Activated CD4-positive, alpha-beta T cell treated with anti-CD3 and anti-CD28 coated beads, Interleukin-2, amount 10 ng/mL, durations not matched to agents 7 days and 5 days (primary cell): ENCODE data around the gene MVB12B. TPM values are rescaled to one million over a fixed set of nuclear protein-coding genes. Genes with fewer than 3 reads are reported as not detected.

Experiments
- CTCF ChIA-PET: fragments of 350-600 bp; sonication (Branson Sonifier 250); formaldehyde crosslinking; loops from one replicate; lab custom pipeline; 2021; ENCODE audit warnings: antibody characterized with exemption; lab: Charles Lee
- POLR2A ChIA-PET: fragments of 350-600 bp; sonication (Branson Sonifier 250); formaldehyde crosslinking; loops from one replicate; lab custom pipeline; 2021; ENCODE audit warnings: antibody characterized with exemption; lab: Charles Lee
- DNase-seq: peaks from one replicate; pipeline ENCODE4 v3.0.0-alpha.2; 2020
- H3K27ac Mint-ChIP-seq: one replicate; pipeline ENCODE4 v1.8.0; 2021; ENCODE audit warnings: mild to moderate bottlenecking, moderate library complexity, mixed read lengths
- H3K27me3 Mint-ChIP-seq: one replicate; pipeline ENCODE4 v1.8.0; 2021; ENCODE audit warnings: mixed read lengths
- H3K36me3 Mint-ChIP-seq: one replicate; pipeline ENCODE4 v1.8.0; 2021; ENCODE audit warnings: low read depth, mixed read lengths
- H3K4me1 Mint-ChIP-seq: one replicate; pipeline ENCODE4 v1.8.0; 2021; ENCODE audit warnings: mixed read lengths
- H3K4me3 Mint-ChIP-seq: one replicate; pipeline ENCODE4 v1.8.0; 2021; ENCODE audit warnings: mild to moderate bottlenecking, moderate library complexity, mixed read lengths
- H3K9me3 Mint-ChIP-seq: one replicate; pipeline ENCODE4 v1.8.0; 2021; ENCODE audit warnings: mixed read lengths
- total RNA-seq, 2 experiments: library from RNA; stranded (reverse); gene quantifications; one replicate each; pipeline ENCODE4 v1.2.3, GENCODE V29; 2021

The MVB12B gene
- total RNA-seq, 2 experiments from 2014 or later: 7.3 to 7.6 TPM

GRCh38 chr9:126497660-126498275 lies 171.1 kb downstream of the MVB12B start:
- no peak for DNase-seq
- POLR2A ChIA-PET: no interaction called here
- H3K4me1 Mint-ChIP-seq: peaks cover 7% of the 10 kb centered on the region
- peaks cover 11% of the 10 kb centered on the region for H3K27me3 Mint-ChIP-seq
- H3K36me3 Mint-ChIP-seq: no peaks in the 10 kb centered on the region
- H3K9me3 Mint-ChIP-seq: no peaks in the 10 kb centered on the region
- H3K4me3 Mint-ChIP-seq: no peak overlapping the region
- CTCF ChIA-PET: interaction anchor here (1.4 to 6.2 kb wide), 3 partner anchors 17 to 59 kb away, joined by 3 to 63 read pairs (median 6); no protein-coding TSS in a partner anchor
- H3K27ac Mint-ChIP-seq: no peak overlapping the region

GRCh38 chr9:126498331-126498730 lies 171.7 kb downstream of the MVB12B start:
- Mint-ChIP-seq H3K27me3 (peaks cover 11% of the 10 kb centered on the region), H3K4me1 (peaks cover 7% of the 10 kb centered on the region), H3K36me3 (no peaks in the 10 kb centered on the region), H3K4me3 (no peak overlapping the region), H3K9me3 (no peaks in the 10 kb centered on the region), H3K27ac (no peak overlapping the region)
- ChIA-PET POLR2A (no interaction called here), CTCF (interaction anchor here (1.3 to 6.2 kb wide), 5 partner anchors 16 to 58 kb away, joined by 3 to 63 read pairs (median 6); no protein-coding TSS in a partner anchor)
- DNase-seq: no peak

- peak overlapping the region; percentile 32 for H3K4me3 Mint-ChIP-seq
- no peak overlapping the region for H3K27ac Mint-ChIP-seq
- no peaks in the 10 kb centered on the region for H3K9me3 Mint-ChIP-seq
- peaks cover 11% of the 10 kb centered on the region for H3K27me3 Mint-ChIP-seq
- ChIA-PET POLR2A (no interaction called here), CTCF (interaction anchor here (0.5 to 6.2 kb wide), 18 partner anchors 8 to 889 kb away, joined by 3 to 63 read pairs (median 4); no protein-coding TSS in a partner anchor)
- H3K4me1 Mint-ChIP-seq: peaks cover 7% of the 10 kb centered on the region
- H3K36me3 Mint-ChIP-seq: no peaks in the 10 kb centered on the region
- peak; percentile 31 for DNase-seq
Observed at GRCh38 chr9:126499005-126499910, 172.6 kb downstream of the MVB12B start.

- Mint-ChIP-seq H3K4me1 (peaks cover 7% of the 10 kb centered on the region), H3K27me3 (peaks cover 11% of the 10 kb centered on the region), H3K4me3 (no peak overlapping the region), H3K9me3 (no peaks in the 10 kb centered on the region), H3K36me3 (no peaks in the 10 kb centered on the region), H3K27ac (no peak overlapping the region)
- DNase-seq: no peak
- ChIA-PET CTCF (interaction anchor here (0.6 to 6.2 kb wide), 14 partner anchors 8 to 282 kb away, joined by 3 to 63 read pairs (median 4); no protein-coding TSS in a partner anchor), POLR2A (no interaction called here)
Observed at GRCh38 chr9:126499911-126500599, 173.4 kb downstream of the MVB12B start.

GRCh38 chr9:126500600-126501382 lies 174.2 kb downstream of the MVB12B start:
- Mint-ChIP-seq H3K4me1 (peaks cover 7% of the 10 kb centered on the region), H3K9me3 (no peaks in the 10 kb centered on the region), H3K36me3 (no peaks in the 10 kb centered on the region), H3K27me3 (peaks cover 11% of the 10 kb centered on the region), H3K27ac (no peak overlapping the region), H3K4me3 (no peak overlapping the region)
- POLR2A ChIA-PET: no interaction called here
- peak; percentile 68 for DNase-seq
- CTCF ChIA-PET: interaction anchor here (0.6 to 6.2 kb wide), 11 partner anchors 10 to 281 kb away, joined by 3 to 63 read pairs (median 4); no protein-coding TSS in a partner anchor

GRCh38 chr9:126501383-126502331 lies 175.0 kb downstream of the MVB12B start:
- no peak for DNase-seq
- POLR2A ChIA-PET: no interaction called here
- Mint-ChIP-seq H3K4me3 (no peak overlapping the region), H3K9me3 (no peaks in the 10 kb centered on the region), H3K36me3 (no peaks in the 10 kb centered on the region), H3K4me1 (peaks cover 7% of the 10 kb centered on the region), H3K27ac (no peak overlapping the region), H3K27me3 (peaks cover 11% of the 10 kb centered on the region)
- CTCF ChIA-PET: interaction anchor here (0.6 to 6.2 kb wide), 9 partner anchors 9 to 67 kb away, joined by 3 to 63 read pairs (median 5); no protein-coding TSS in a partner anchor

GRCh38 chr9:126502417-126503332 lies 176.0 kb downstream of the MVB12B start:
- H3K4me3 Mint-ChIP-seq: no peak overlapping the region
- DNase-seq: no peak
- ChIA-PET POLR2A (no interaction called here), CTCF (interaction anchor here (0.9 to 6.2 kb wide), 5 partner anchors 8 to 60 kb away, joined by 3 to 63 read pairs (median 7); no protein-coding TSS in a partner anchor)
- no peaks in the 10 kb centered on the region for H3K9me3 Mint-ChIP-seq
- no peaks in the 10 kb centered on the region for H3K36me3 Mint-ChIP-seq
- H3K27me3 Mint-ChIP-seq: peaks cover 11% of the 10 kb centered on the region
- H3K4me1 Mint-ChIP-seq: peaks cover 7% of the 10 kb centered on the region
- no peak overlapping the region for H3K27ac Mint-ChIP-seq

GRCh38 chr9:126503333-126504085 lies 176.9 kb downstream of the MVB12B start:
- Mint-ChIP-seq H3K27ac (no peak overlapping the region), H3K4me3 (no peak overlapping the region), H3K4me1 (peaks cover 7% of the 10 kb centered on the region), H3K27me3 (peaks cover 11% of the 10 kb centered on the region), H3K9me3 (no peaks in the 10 kb centered on the region), H3K36me3 (no peaks in the 10 kb centered on the region)
- POLR2A ChIA-PET: no interaction called here
- no peak for DNase-seq
- CTCF ChIA-PET: no interaction called here

GRCh38 chr9:126504086-126504976 lies 177.7 kb downstream of the MVB12B start:
- H3K4me3 Mint-ChIP-seq: no peak overlapping the region
- ChIA-PET CTCF (no interaction called here), POLR2A (no interaction called here)
- DNase-seq: no peak
- no peaks in the 10 kb centered on the region for H3K9me3 Mint-ChIP-seq
- peaks cover 7% of the 10 kb centered on the region for H3K4me1 Mint-ChIP-seq
- H3K27me3 Mint-ChIP-seq: peaks cover 16% of the 10 kb centered on the region
- H3K27ac Mint-ChIP-seq: no peak overlapping the region
- H3K36me3 Mint-ChIP-seq: no peaks in the 10 kb centered on the region
